A549 (cell line): ENCODE data around the gene CFAP58.

Experiments used
- CBX8 ChIP-seq: fragments of 200-600 bp; sonication (generic); IDR thresholded peaks from 2 replicates; pipeline ENCODE4 v1.6.1; 2016
- CTCF ChIP-seq: fragments of >200 bp; sonication (Bioruptor Twin); formaldehyde crosslinking; IDR thresholded peaks from 3 replicates; pipeline ENCODE4 v1.5.1; 2016
- EP300 ChIP-seq, 2 experiments: fragments of >200 bp; sonication (Bioruptor Twin); formaldehyde crosslinking; IDR thresholded peaks; 2 replicates in 1 of 2; 3 replicates in 1 of 2; pipeline ENCODE4 v1.6.1; 2016 to 2017
- HDAC2 ChIP-seq: fragments of 200-600 bp; sonication (generic); IDR thresholded peaks from 2 replicates; pipeline ENCODE4 v1.6.1; 2016
- MAFK ChIP-seq: fragments of 450-650 bp; IDR thresholded peaks from 2 replicates; pipeline ENCODE4 v1.6.1; 2014; ENCODE audit not compliant: partially characterized antibody
- NFE2L2 ChIP-seq: fragments of 150-350 bp; conservative IDR thresholded peaks from 2 replicates; pipeline ENCODE4 v1.6.1; 2014; ENCODE audit warnings: low read length
- POLR2A ChIP-seq: IDR thresholded peaks from 2 replicates; pipeline ENCODE4 v1.6.1; 2012; ENCODE audit warnings: mild to moderate bottlenecking, low read length
- TF ChIP-seq, protein P1 (sequence below): fragments of 150-350 bp; IDR thresholded peaks from 2 replicates; pipeline ENCODE4 v1.6.1; 2014; ENCODE audit warnings: low read depth, mild to moderate bottlenecking, low read length

- TF ChIP-seq NFE2L2 = no peak
- TF ChIP-seq CTCF = no peak
- no peak for TF ChIP-seq CBX8
- no peak for TF ChIP-seq MAFK
- no peak for TF ChIP-seq EP300 (IDR thresholded peaks at IDR 0.05)
- TF ChIP-seq HDAC2 = no peak
- TF ChIP-seq, protein P1, sequence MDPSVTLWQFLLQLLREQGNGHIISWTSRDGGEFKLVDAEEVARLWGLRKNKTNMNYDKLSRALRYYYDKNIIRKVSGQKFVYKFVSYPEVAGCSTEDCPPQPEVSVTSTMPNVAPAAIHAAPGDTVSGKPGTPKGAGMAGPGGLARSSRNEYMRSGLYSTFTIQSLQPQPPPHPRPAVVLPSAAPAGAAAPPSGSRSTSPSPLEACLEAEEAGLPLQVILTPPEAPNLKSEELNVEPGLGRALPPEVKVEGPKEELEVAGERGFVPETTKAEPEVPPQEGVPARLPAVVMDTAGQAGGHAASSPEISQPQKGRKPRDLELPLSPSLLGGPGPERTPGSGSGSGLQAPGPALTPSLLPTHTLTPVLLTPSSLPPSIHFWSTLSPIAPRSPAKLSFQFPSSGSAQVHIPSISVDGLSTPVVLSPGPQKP = no peak
- no peak for TF ChIP-seq POLR2A
These were observed 8.1 kb upstream of the CFAP58 start for GRCh38 chr10:104345515-104345914.
